PC-3 (cell line): ENCODE data around the gene TMEM132D.

Experiments used
- CTCF ChIP-seq: fragments of 300-600 bp; sonication (generic); conservative IDR thresholded peaks from 2 replicates; pipeline ENCODE4 v1.5.1; 2017; ENCODE audit warnings: antibody characterized with exemption, low read depth, mild to moderate bottlenecking, low read length
- EZH2 ChIP-seq: fragments of 300-600 bp; sonication (generic); IDR thresholded peaks from one replicate; pipeline ENCODE4 v1.6.1; 2017; ENCODE audit warnings: antibody characterized with exemption, mild to moderate bottlenecking, low read length; ENCODE audit not compliant: unreplicated experiment
- EZH2phosphoT487 ChIP-seq: fragments of 300-600 bp; sonication (generic); IDR thresholded peaks from 2 replicates; pipeline ENCODE4 v1.6.1; 2018; ENCODE audit warnings: mild to moderate bottlenecking, antibody characterized with exemption, low read length, borderline replicate concordance

- no peak for TF ChIP-seq CTCF
- no peak for TF ChIP-seq EZH2
- no peak for TF ChIP-seq EZH2phosphoT487
These were observed 469.0 kb downstream of the TMEM132D start for GRCh38 chr12:129434790-129435189.
